Cardiac septum (tissue), 1 donor: ENCODE data around the gene CNIH3. TPM values are rescaled to one million over a fixed set of nuclear protein-coding genes. Genes with fewer than 3 reads are reported as not detected.

ENCODE experiments used
- DNase-seq: peaks from one replicate; pipeline ENCODE4 v3.0.0-alpha.2; 2020; ENCODE audit warnings: low spot score
- intact Hi-C: fragments of 100-400 bp; cut with DNase I; formaldehyde crosslinking; loops from one replicate; pipeline ENCODE4 v1.14.0; 2022
- total RNA-seq: library from RNA; stranded (reverse); fragmentation: NEBNext Ultra II Directional; extraction: Animal tissue kit (Norgen Biotek cat#: 25700); gene quantifications from one replicate; pipeline ENCODE4 v1.2.1, GENCODE V29; 2021
- donor health status: DM: no; HTN: no; CAD: no.

The CNIH3 gene
- total RNA-seq, 1 donor from 2014 or later: 1.4 TPM

- no peak for DNase-seq
- intact Hi-C loops: no loop called here
These were observed 117.2 kb downstream of the CNIH3 start for GRCh38 chr1:224733027-224733911.

- intact Hi-C loops: no loop called here
- DNase-seq: no peak
These were observed 118.3 kb downstream of the CNIH3 start for GRCh38 chr1:224734261-224734935.

GRCh38 chr1:224735159-224735558 is 119.0 kb downstream of the CNIH3 start:
- no peak for DNase-seq
- intact Hi-C loops: no loop called here

GRCh38 chr1:224736619-224737352 is 120.7 kb downstream of the CNIH3 start:
- DNase-seq: no peak
- intact Hi-C loops: no loop called here

GRCh38 chr1:224737353-224737727 is 121.2 kb downstream of the CNIH3 start:
- intact Hi-C loops: no loop called here
- DNase-seq: no peak

- intact Hi-C loops: no loop called here
- no peak for DNase-seq
These were observed 123.3 kb downstream of the CNIH3 start for GRCh38 chr1:224739303-224739996.

- DNase-seq: no peak
- intact Hi-C loops: no loop called here
These were observed 124.0 kb downstream of the CNIH3 start for GRCh38 chr1:224739997-224740684.

- intact Hi-C loops: no loop called here
- no peak for DNase-seq
These were observed 124.6 kb downstream of the CNIH3 start for GRCh38 chr1:224740685-224741052.

- intact Hi-C loops: no loop called here
- DNase-seq: no peak
These were observed 126.2 kb downstream of the CNIH3 start for GRCh38 chr1:224742349-224742748.

- DNase-seq: no peak
- intact Hi-C loops: no loop called here
These were observed 127.6 kb downstream of the CNIH3 start for GRCh38 chr1:224743608-224744164.

- no peak for DNase-seq
- intact Hi-C loops: no loop called here
These were observed 128.4 kb downstream of the CNIH3 start for GRCh38 chr1:224744521-224744920.

GRCh38 chr1:224745394-224745793 is 129.3 kb downstream of the CNIH3 start:
- intact Hi-C loops: no loop called here
- DNase-seq: no peak

GRCh38 chr1:224745924-224746323 is 129.8 kb downstream of the CNIH3 start:
- intact Hi-C loops: no loop called here
- DNase-seq: no peak

- intact Hi-C loops: no loop called here
- DNase-seq: no peak
These were observed 131.5 kb downstream of the CNIH3 start for GRCh38 chr1:224747578-224747977.

GRCh38 chr1:224749916-224750315 is 133.8 kb downstream of the CNIH3 start:
- intact Hi-C loops: no loop called here
- DNase-seq: no peak

- DNase-seq: no peak
- intact Hi-C loops: no loop called here
These were observed 135.7 kb downstream of the CNIH3 start for GRCh38 chr1:224751624-224752311.

- intact Hi-C loops: no loop called here
- no peak for DNase-seq
These were observed 137.4 kb downstream of the CNIH3 start for GRCh38 chr1:224753491-224753890.

- intact Hi-C loops: no loop called here
- DNase-seq: no peak
These were observed 139.5 kb downstream of the CNIH3 start for GRCh38 chr1:224755586-224755985.
